HepG2 (cell line): ENCODE data around the gene FMN2. TPM values are rescaled to one million over a fixed set of nuclear protein-coding genes. Genes with fewer than 3 reads are reported as not detected.
A peak's percentile ranks its signal among the peaks of the same experiment; 100 is the strongest.

Experiments used
- ATAC-seq: fragments of 200-7000 bp; cut with Tn5 transposase; 3 replicates; pipeline ENCODE4 v1.9.1; 2020; ENCODE audit warnings: mild to moderate bottlenecking, moderate library complexity
- BruUV-seq: library from RNA; stranded (reverse); fragments of 400-500 nt; replicated peaks from 2 replicates; lab custom pipeline; 2021; lab: Mats Ljungman, UMichigan
- CTCF ChIA-PET: fragments of 300-600 bp; formaldehyde crosslinking; extraction: SDS; loops from one replicate; lab custom pipeline; 2021; ENCODE audit warnings: low total read pairs, inconsistent platforms, low intra/inter-chr PET ratio; lab: Yijun Ruan, JAX
- POLR2A ChIA-PET: fragments of 350-600 bp; sonication (Branson Sonifier 250); formaldehyde crosslinking; loops from one replicate; lab custom pipeline; 2020; ENCODE audit warnings: antibody characterized with exemption, inconsistent platforms; lab: Yijun Ruan, JAX
- DNase-seq: peaks from one replicate; pipeline ENCODE4 v3.0.0-alpha.2; 2015; ENCODE audit warnings: low spot score
- FAIRE-seq: peaks from 3 replicates; lab custom pipeline; 2011; peaks lifted over from hg19 to GRCh38; lab: Jason Lieb, UNC
- H2AFZ ChIP-seq: one replicate; pipeline ENCODE4 v1.6.1; 2011; ENCODE audit warnings: low read length, inconsistent platforms
- H3K27ac ChIP-seq: fragments of 300-600 bp; 3 replicates; pipeline ENCODE4 v1.8.0; 2011; ENCODE audit warnings: mixed run types, mild to moderate bottlenecking, mixed read lengths, low read length, inconsistent platforms; ENCODE audit not compliant: insufficient read depth; ENCODE audit errors: extremely low read length
- H3K27me3 ChIP-seq, 2 experiments: fragments of 200-600 bp in 1 of 2; 2 replicates in 1 of 2; 3 replicates in 1 of 2; pipeline versions ENCODE4 v1.6.0 to v1.8.0; 2011; ENCODE audit warnings: low read length in 2 of 2, mild to moderate bottlenecking in 2 of 2, moderate library complexity in 2 of 2, inconsistent platforms in 1 of 2; ENCODE audit not compliant: insufficient read depth in 2 of 2, control insufficient read depth in 1 of 2
- H3K36me3 ChIP-seq, 2 experiments: fragments of 200-600 bp in 1 of 2; replicated peaks in 1 of 2; 2 replicates in 1 of 2; 3 replicates in 1 of 2; pipeline versions ENCODE4 v1.5.1 to v1.8.0; 2011; ENCODE audit warnings: low read length in 2 of 2, inconsistent platforms in 1 of 2; ENCODE audit not compliant: insufficient read depth in 2 of 2, control insufficient read depth in 1 of 2
- H3K4me1 ChIP-seq: 2 replicates; pipeline ENCODE4 v1.5.1; 2012; ENCODE audit warnings: low read length, inconsistent platforms; ENCODE audit not compliant: insufficient read depth
- H3K4me2 ChIP-seq: 2 replicates; pipeline ENCODE4 v1.6.0; 2011; ENCODE audit warnings: low read depth, low read length, inconsistent platforms
- H3K4me3 ChIP-seq, 3 experiments: fragments of 200-600 bp in 1 of 3; sonication (generic), shearing (Covaris generic) in 1 of 3; replicated peaks in 1 of 3; 2 replicates each; pipeline ENCODE4 v1.5.1; 2011 to 2016; ENCODE audit warnings: low read length in 3 of 3, inconsistent platforms in 2 of 3, low read depth in 2 of 3, mild to moderate bottlenecking in 2 of 3, control low read depth in 1 of 3, mixed read lengths in 1 of 3; ENCODE audit not compliant: insufficient read depth in 1 of 3
- H3K79me2 ChIP-seq: one replicate; pipeline ENCODE4 v1.6.1; 2011; ENCODE audit warnings: low read length, inconsistent platforms; ENCODE audit not compliant: insufficient read depth
- H3K9ac ChIP-seq: 2 replicates; pipeline ENCODE4 v1.6.0; 2011; ENCODE audit warnings: mild to moderate bottlenecking, low read depth, low read length, inconsistent platforms; ENCODE audit not compliant: insufficient read depth
- H3K9me3 ChIP-seq: 2 replicates; pipeline ENCODE4 v1.5.1; 2012; ENCODE audit warnings: mild to moderate bottlenecking, low read length
- H4K20me1 ChIP-seq: 2 replicates; pipeline ENCODE4 v1.6.0; 2011; ENCODE audit warnings: inconsistent platforms, mild to moderate bottlenecking, low read length, moderate library complexity; ENCODE audit not compliant: insufficient read depth
- ATF7 ChIP-seq, 2 experiments: fragments of 450-650 bp in 1 of 2; sonication (generic) in 1 of 2; formaldehyde crosslinking in 1 of 2; IDR thresholded peaks; 2 replicates each; pipeline versions ENCODE4 v1.4.0 to v1.6.1; 2016 to 2020; ENCODE audit warnings: antibody characterized with exemption in 1 of 2, mild to moderate bottlenecking in 1 of 2, missing genetic modification reagents in 1 of 2
- FOXP4 ChIP-seq: sonication (generic); formaldehyde crosslinking; IDR thresholded peaks from 2 replicates; pipeline ENCODE4 v1.4.0; 2020; ENCODE audit warnings: missing genetic modification reagents
- MAFF ChIP-seq: IDR thresholded peaks from 2 replicates; pipeline ENCODE4 v1.6.1; 2011; ENCODE audit warnings: low read depth, low read length, improper control_type of control experiment
- MAFK ChIP-seq, 2 experiments: IDR thresholded peaks in 1 of 2; conservative IDR thresholded peaks in 1 of 2; 2 replicates each; pipeline ENCODE4 v1.6.1; 2011; ENCODE audit warnings: improper control_type of control experiment in 2 of 2, low read length in 2 of 2
- NAIF1 ChIP-seq: sonication (generic); formaldehyde crosslinking; IDR thresholded peaks from 2 replicates; pipeline ENCODE4 v1.5.0; 2020; ENCODE audit warnings: mild to moderate bottlenecking, missing genetic modification reagents, borderline replicate concordance
- SMC3 ChIP-seq: IDR thresholded peaks from 2 replicates; pipeline ENCODE4 v1.6.1; 2011; ENCODE audit warnings: low read length, improper control_type of control experiment
- STAG1 ChIP-seq: sonication (generic); formaldehyde crosslinking; IDR thresholded peaks from 2 replicates; pipeline ENCODE4 v1.4.0; 2020; ENCODE audit warnings: missing genetic modification reagents
- WGBS: methylation state at CpG from one replicate; pipeline ENCODE4 v1.1.6; 2017; ENCODE audit warnings: low lambda C conversion rate; 5-methylcytosine and 5-hydroxymethylcytosine counted together
- in situ Hi-C: cut with HindIII; loops from 2 replicates; pipeline ENCODE4 v1.10.0; 2017; ENCODE audit warnings: low pct_unique_long_range_greater_than_20kb; ENCODE audit not compliant: extremely low pct_ligation_motif_present
- intact Hi-C: fragments of 100-400 bp; cut with micrococcal nuclease; formaldehyde crosslinking; loops from one replicate; pipeline ENCODE4 v1.10.0; 2022; ENCODE audit not compliant: unreplicated experiment
- polyA plus RNA-seq, 8 experiments: library from polyadenylated mRNA; depleted of rRNA in 3 of 8; stranded (reverse) in 7 of 8; unstranded in 1 of 8; fragments of >200 nt; fragmentation: Illumina TruSeq in 4 of 8; extraction: Trizol in 4 of 8; gene quantifications; 2 replicates each; pipeline versions ENCODE4 v1.2.1 to v1.2.3, GENCODE V29; 2011 to 2016; ENCODE audit warnings: low read depth in 4 of 8, missing spikeins in 1 of 8, mixed read lengths in 1 of 8; ENCODE audit not compliant: insufficient read depth in 1 of 8
- total RNA-seq, 5 experiments: library from RNA; depleted of rRNA; stranded (reverse); fragments of >200 nt; fragmentation: Illumina TruSeq; extraction: Trizol; gene quantifications; 2 replicates each; pipeline ENCODE4 v1.2.3, GENCODE V29; 2016; ENCODE audit warnings: low read depth in 1 of 5
- TF ChIP-seq, protein P1 (sequence below): sonication (generic); formaldehyde crosslinking; IDR thresholded peaks from 2 replicates; pipeline ENCODE4 v1.5.0; 2020; ENCODE audit warnings: mild to moderate bottlenecking, missing genetic modification reagents, moderate library complexity

The FMN2 gene
- total and polyA plus RNA-seq, 2 of the 13 experiments (the other 11 are each of a cell fraction or from before 2014, with no cell fraction given) = not detected

- no peak for TF ChIP-seq NAIF1 (CRISPR knock-in tag)
These were observed 96.5 kb downstream of the FMN2 start (continued) for GRCh38 chr1:240188139-240188538.

DNA sequence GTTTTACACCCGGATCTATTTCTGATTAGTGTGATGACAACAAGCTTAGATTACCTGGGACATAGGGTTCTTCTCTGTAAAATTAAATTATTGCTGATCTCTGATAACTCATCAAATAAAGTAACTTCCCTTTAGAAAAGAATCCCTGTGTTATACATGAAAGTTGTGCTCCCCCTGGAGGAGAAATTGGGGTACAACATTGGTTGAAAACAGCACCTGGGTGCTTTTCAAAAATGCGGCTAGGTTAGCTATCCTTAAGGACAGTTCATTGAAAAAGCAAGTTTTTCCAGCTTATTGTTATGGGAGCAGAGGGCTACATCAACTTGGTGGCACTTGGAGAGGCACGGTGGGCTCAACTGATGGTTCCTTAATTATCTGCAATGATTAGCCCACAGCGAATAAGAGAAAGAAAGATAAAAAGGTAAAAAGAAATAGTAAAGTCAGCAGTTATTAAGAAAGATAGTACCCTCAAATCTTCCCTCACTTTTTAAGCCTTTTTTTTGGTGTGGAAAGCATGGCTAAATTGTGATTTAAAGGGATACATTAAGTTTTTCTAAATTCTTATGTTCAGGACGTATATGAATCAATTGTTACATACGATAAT lies 97.8 kb downstream of the FMN2 start:
- WGBS = 22% methylated on average over 6 of the region's 6 CpGs
- TF ChIP-seq, protein P1, sequence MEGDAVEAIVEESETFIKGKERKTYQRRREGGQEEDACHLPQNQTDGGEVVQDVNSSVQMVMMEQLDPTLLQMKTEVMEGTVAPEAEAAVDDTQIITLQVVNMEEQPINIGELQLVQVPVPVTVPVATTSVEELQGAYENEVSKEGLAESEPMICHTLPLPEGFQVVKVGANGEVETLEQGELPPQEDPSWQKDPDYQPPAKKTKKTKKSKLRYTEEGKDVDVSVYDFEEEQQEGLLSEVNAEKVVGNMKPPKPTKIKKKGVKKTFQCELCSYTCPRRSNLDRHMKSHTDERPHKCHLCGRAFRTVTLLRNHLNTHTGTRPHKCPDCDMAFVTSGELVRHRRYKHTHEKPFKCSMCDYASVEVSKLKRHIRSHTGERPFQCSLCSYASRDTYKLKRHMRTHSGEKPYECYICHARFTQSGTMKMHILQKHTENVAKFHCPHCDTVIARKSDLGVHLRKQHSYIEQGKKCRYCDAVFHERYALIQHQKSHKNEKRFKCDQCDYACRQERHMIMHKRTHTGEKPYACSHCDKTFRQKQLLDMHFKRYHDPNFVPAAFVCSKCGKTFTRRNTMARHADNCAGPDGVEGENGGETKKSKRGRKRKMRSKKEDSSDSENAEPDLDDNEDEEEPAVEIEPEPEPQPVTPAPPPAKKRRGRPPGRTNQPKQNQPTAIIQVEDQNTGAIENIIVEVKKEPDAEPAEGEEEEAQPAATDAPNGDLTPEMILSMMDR (CRISPR knock-in tag) = peak; percentile 55
- TF ChIP-seq FOXP4 (CRISPR knock-in tag) = no peak
- TF ChIP-seq SMC3 = peak; percentile 37; the same call in 1 of the 2 replicates
- no peak for TF ChIP-seq ATF7 (IDR thresholded peaks at IDR 0.05)
- no peak for TF ChIP-seq ATF7 (CRISPR knock-in tag; IDR thresholded peaks at IDR 0.05)
- TF ChIP-seq MAFK (conservative IDR thresholded peaks at IDR 0.05 in 1 of 2, IDR thresholded peaks at IDR 0.05 in 1 of 2; ENCODE audit: low read length in 2 of 2) = peak; percentile 70 to 75
- peak; percentile 7; the same call in 1 of the 2 replicates for TF ChIP-seq STAG1 (CRISPR knock-in tag)
- TF ChIP-seq MAFF = peak; percentile 65
- TF ChIP-seq, all 625 proteins: peak for 5
- peak; percentile 56 for FAIRE-seq
- peak; percentile 43; the same call in 2 of the 3 replicates for ATAC-seq
- H3K9ac ChIP-seq = no peak overlapping the region
- no peaks in the 10 kb centered on the region for H3K9me3 ChIP-seq
- no peak overlapping the region for H3K4me3 ChIP-seq
- ChIA-PET POLR2A (no interaction called here), CTCF (interaction anchor here (1.8 kb wide), 1 partner anchor 162 kb away, joined by 10 read pairs; no protein-coding TSS in a partner anchor)
- peak; percentile 33 for DNase-seq
- no peaks in the 10 kb centered on the region for H4K20me1 ChIP-seq
- no peaks in the 10 kb centered on the region for H3K4me1 ChIP-seq
- no TSS peak for BruUV-seq
- H3K36me3 ChIP-seq = no peaks in the 10 kb centered on the region
- no peaks in the 10 kb centered on the region; a peak in 1 of 5 replicates for H3K27me3 ChIP-seq
- no peak overlapping the region for H3K4me2 ChIP-seq
- intact Hi-C loops = loop anchor here (1.0 kb wide), 1 partner anchor 162 kb away; no protein-coding TSS in a partner anchor
- no peak overlapping the region for H3K27ac ChIP-seq
- no peak overlapping the region for H2AFZ ChIP-seq
- in situ Hi-C loops = loop anchor here (25.0 kb wide), 1 partner anchor 498 kb away; no protein-coding TSS in a partner anchor
- no peaks in the 10 kb centered on the region for H3K79me2 ChIP-seq
